22Rv1 (cell line): ENCODE measurements around the gene SGSH.

Source experiments
- H3K27ac ChIP-seq: fragments of 450-650 bp; 2 replicates; pipeline ENCODE4 v1.5.1; 2017
- CTCF ChIP-seq: fragments of 450-650 bp; IDR thresholded peaks from 2 replicates; pipeline ENCODE4 v1.5.1; 2017; ENCODE audit warnings: mild to moderate bottlenecking
- ZFX ChIP-seq: fragments of 450-650 bp; IDR thresholded peaks from 2 replicates; pipeline ENCODE4 v1.6.1; 2017; ENCODE audit warnings: antibody characterized with exemption, borderline replicate concordance

The SGSH gene

GRCh38 chr17:80177986-80178595 lies 42.0 kb downstream of the SGSH start:
- no peak overlapping the region for H3K27ac ChIP-seq
- TF ChIP-seq CTCF (no peak), ZFX (no peak)

- H3K27ac ChIP-seq: no peak overlapping the region
- no peak for TF ChIP-seq CTCF
These were observed 43.4 kb downstream of the SGSH start for GRCh38 chr17:80176757-80177156.

GRCh38 chr17:80173916-80174315 lies 46.2 kb downstream of the SGSH start:
- TF ChIP-seq CTCF (no peak), ZFX (no peak)
- H3K27ac ChIP-seq: no peak overlapping the region

GRCh38 chr17:80173126-80173525 lies 47.0 kb downstream of the SGSH start:
- TF ChIP-seq CTCF (no peak), ZFX (no peak)
- no peak overlapping the region for H3K27ac ChIP-seq

- TF ChIP-seq ZFX (no peak), CTCF (no peak)
These were observed 48.5 kb downstream of the SGSH start for GRCh38 chr17:80171681-80172080.

GRCh38 chr17:80169784-80170500 lies 50.2 kb downstream of the SGSH start, which contains the start of gene CARD14:
Gene CARD14 (plus strand): TSS chr17:80170030. CDS start chr17:80181439, 11,409 bp downstream.
- TF ChIP-seq CTCF (no peak), ZFX (no peak)
- peak within 1 kb of the TSS; percentile 71 for H3K27ac ChIP-seq

More at GRCh38 chr17:80171681-80172080, 48.5 kb downstream of the SGSH start:
- H3K27ac ChIP-seq: no peak overlapping the region

GRCh38 chr17:80169107-80169506 lies 51.0 kb downstream of the SGSH start:
- no peak overlapping the region; the same call in 1 of the 2 replicates for H3K27ac ChIP-seq
- TF ChIP-seq CTCF: no peak
- TF ChIP-seq ZFX: no peak
